SU-DHL-6 (cell line): ENCODE data around the gene EAPP.

Experiments used
- H2AFZ ChIP-seq: fragments of 200-600 bp; sonication (generic); 2 replicates; pipeline ENCODE4 v1.6.1; 2014; ENCODE audit warnings: low read depth, mild to moderate bottlenecking, moderate library complexity, mixed read lengths, antibody characterized with exemption, low read length; ENCODE audit not compliant: severe bottlenecking
- H3F3A ChIP-seq: fragments of 200-600 bp; shearing (Covaris generic); 2 replicates; pipeline ENCODE4 v1.6.0; 2016; ENCODE audit warnings: antibody characterized with exemption, mild to moderate bottlenecking; ENCODE audit not compliant: insufficient read depth
- H3K27ac ChIP-seq: fragments of 200-600 bp; sonication (generic); 2 replicates; pipeline ENCODE4 v1.5.1; 2016; ENCODE audit warnings: low read depth, mild to moderate bottlenecking, low read length, moderate library complexity, mixed read lengths
- H3K27me3 ChIP-seq: fragments of 200-600 bp; sonication (generic), shearing (Covaris generic); 2 replicates; pipeline ENCODE4 v1.6.0; 2014; ENCODE audit warnings: mild to moderate bottlenecking, low read length
- H3K36me3 ChIP-seq: fragments of 200-600 bp; sonication (generic); 2 replicates; pipeline ENCODE4 v1.6.1; 2014; ENCODE audit warnings: mild to moderate bottlenecking, low read length, mixed read lengths
- H3K4me2 ChIP-seq: fragments of 300-600, 200-600 bp; shearing (Covaris generic), sonication (generic); 2 replicates; pipeline ENCODE4 v1.6.0; 2014; ENCODE audit warnings: low read length, low read depth, mild to moderate bottlenecking; ENCODE audit not compliant: poor library complexity, severe bottlenecking
- H3K4me3 ChIP-seq: fragments of 200-600 bp; sonication (generic); 2 replicates; pipeline ENCODE4 v1.5.1; 2014; ENCODE audit warnings: antibody characterized with exemption, low read length, mild to moderate bottlenecking, mixed read lengths; ENCODE audit not compliant: insufficient read depth, poor library complexity, severe bottlenecking
- H3K79me2 ChIP-seq: fragments of 200-600 bp; sonication (generic); 2 replicates; pipeline ENCODE4 v1.6.1; 2014; ENCODE audit warnings: mild to moderate bottlenecking, low read length, moderate library complexity; ENCODE audit not compliant: insufficient read depth
- H3K9ac ChIP-seq: fragments of 200-600 bp; sonication (generic); 2 replicates; pipeline ENCODE4 v1.7.0; 2014; ENCODE audit warnings: mild to moderate bottlenecking, low read length
- H3K9me2 ChIP-seq: fragments of 200-600 bp; sonication (generic); replicated peaks from 2 replicates; pipeline ENCODE4 v1.6.1; 2014; ENCODE audit warnings: low read length; ENCODE audit not compliant: insufficient read depth
- H3K9me3 ChIP-seq: fragments of 200-600 bp; sonication (generic); 2 replicates; pipeline ENCODE4 v1.6.1; 2014; ENCODE audit warnings: low read length, mixed read lengths; ENCODE audit not compliant: insufficient read depth
- H4K20me1 ChIP-seq: fragments of 200-600 bp; sonication (generic); 2 replicates; pipeline ENCODE4 v1.6.1; 2014; ENCODE audit warnings: low read depth, mild to moderate bottlenecking, antibody characterized with exemption, low read length, moderate library complexity, mixed read lengths
- CTCF ChIP-seq: fragments of 200-600 bp; sonication (generic); IDR thresholded peaks from one replicate; pipeline ENCODE4 v1.5.1; 2017; ENCODE audit warnings: antibody characterized with exemption, mild to moderate bottlenecking, low read length, moderate library complexity; ENCODE audit not compliant: insufficient read depth, poor library complexity, severe bottlenecking
- EZH2phosphoT487 ChIP-seq: fragments of 200-600 bp; sonication (generic), shearing (Covaris generic); conservative IDR thresholded peaks from 2 replicates; pipeline ENCODE4 v1.6.1; 2018; ENCODE audit warnings: mild to moderate bottlenecking, antibody characterized with exemption, low read length, moderate library complexity, mixed read lengths

Gene EAPP

GRCh38 chr14:34498684-34499412, 40.7 kb downstream of the EAPP start:
- Histone ChIP-seq H3K4me2 (no peak overlapping the region), H3K79me2 (no peaks in the 10 kb centered on the region), H3K9me2 (no peaks in the 10 kb centered on the region), H3K9ac (no peak overlapping the region), H3K36me3 (no peaks in the 10 kb centered on the region), H4K20me1 (no peaks in the 10 kb centered on the region), H3K9me3 (no peaks in the 10 kb centered on the region), H3K27ac (no peak overlapping the region), H3F3A (no peaks in the 10 kb centered on the region), H3K27me3 (no peaks in the 10 kb centered on the region), H2AFZ (no peak overlapping the region), H3K4me3 (no peak overlapping the region)
- TF ChIP-seq EZH2phosphoT487 (no peak), CTCF (no peak)

GRCh38 chr14:34496679-34497513, 42.6 kb downstream of the EAPP start:
- H3K79me2 ChIP-seq, result no peaks in the 10 kb centered on the region
- no peak overlapping the region for H3K4me2 ChIP-seq
- no peak overlapping the region for H3K27ac ChIP-seq
- no peak overlapping the region for H2AFZ ChIP-seq
- TF ChIP-seq EZH2phosphoT487 (no peak), CTCF (no peak)
- no peaks in the 10 kb centered on the region for H4K20me1 ChIP-seq
- no peaks in the 10 kb centered on the region for H3K9me2 ChIP-seq
- no peak overlapping the region for H3K4me3 ChIP-seq
- no peak overlapping the region for H3K9ac ChIP-seq
- H3K27me3 ChIP-seq, result no peaks in the 10 kb centered on the region
- H3K36me3 ChIP-seq, result no peaks in the 10 kb centered on the region
- H3K9me3 ChIP-seq, result no peaks in the 10 kb centered on the region
- H3F3A ChIP-seq, result no peaks in the 10 kb centered on the region

GRCh38 chr14:34496007-34496678, 43.4 kb downstream of the EAPP start:
- H3K4me3 ChIP-seq, result no peak overlapping the region
- no peak overlapping the region for H3K4me2 ChIP-seq
- no peaks in the 10 kb centered on the region for H3K79me2 ChIP-seq
- no peaks in the 10 kb centered on the region for H3K9me3 ChIP-seq
- no peak overlapping the region for H3K27ac ChIP-seq
- H3K27me3 ChIP-seq, result no peaks in the 10 kb centered on the region
- H3K36me3 ChIP-seq, result no peaks in the 10 kb centered on the region
- H4K20me1 ChIP-seq, result no peaks in the 10 kb centered on the region
- no peaks in the 10 kb centered on the region for H3F3A ChIP-seq
- H3K9me2 ChIP-seq, result no peaks in the 10 kb centered on the region
- H2AFZ ChIP-seq, result no peak overlapping the region
- no peak overlapping the region for H3K9ac ChIP-seq
- no peak for TF ChIP-seq CTCF
- TF ChIP-seq EZH2phosphoT487, result no peak
